Stimulated activated naive CD8-positive, alpha-beta T cell treated with anti-CD3 and anti-CD28 coated beads, Interleukin-15, amount 100 ng/mL, for 72 hours (primary cell): Measurements from ENCODE around the gene SLC41A3.

ENCODE experiments used
- ATAC-seq: fragments of 150-1000 bp; cut with Tn5 transposase; 2 replicates; pipeline ENCODE4 v1.10.0; 2021; ENCODE audit warnings: mild to moderate bottlenecking, moderate library complexity
- DNase-seq, 2 donors: peaks; one replicate each; pipeline ENCODE4 v3.0.0; 2021 to 2022
- H3K27ac Mint-ChIP-seq, 2 donors: one replicate each; pipeline ENCODE4 v1.8.0; 2022; ENCODE audit warnings: mild to moderate bottlenecking in 2 of 2, mixed read lengths in 2 of 2, moderate library complexity in 2 of 2
- H3K27me3 Mint-ChIP-seq: one replicate; pipeline ENCODE4 v1.8.0; 2022; ENCODE audit warnings: mixed read lengths
- H3K4me1 Mint-ChIP-seq: one replicate; pipeline ENCODE4 v1.8.0; 2022; ENCODE audit warnings: mild to moderate bottlenecking, mixed read lengths
- H3K4me3 Mint-ChIP-seq, 2 donors: one replicate each; pipeline ENCODE4 v1.8.0; 2022; ENCODE audit warnings: mild to moderate bottlenecking in 2 of 2, mixed read lengths in 2 of 2, moderate library complexity in 1 of 2
- H3K9me3 Mint-ChIP-seq, 2 donors: one replicate each; pipeline ENCODE4 v1.8.0; 2022; ENCODE audit warnings: mixed read lengths in 2 of 2

Gene SLC41A3

DNA sequence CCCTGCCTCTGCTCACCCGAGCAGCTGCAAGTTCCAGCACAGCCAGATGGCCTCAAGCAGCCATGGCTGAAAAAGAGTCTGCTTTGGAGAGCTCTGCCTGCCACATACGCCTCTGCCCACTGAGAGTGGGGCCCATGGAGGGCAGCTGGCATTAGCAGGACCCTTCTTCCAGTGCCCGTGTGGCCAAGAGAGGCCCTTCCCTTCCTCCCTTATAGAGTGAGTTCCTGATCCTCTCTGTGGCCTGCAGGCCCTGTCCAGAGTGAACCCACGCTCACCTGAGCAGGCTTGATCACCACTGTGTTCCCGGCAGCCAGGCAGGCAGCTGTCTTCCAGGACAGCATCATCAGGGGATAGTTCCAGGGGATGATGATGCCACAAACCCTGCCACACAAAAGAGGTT, 41.4 kb upstream of the SLC41A3 start:
- ATAC-seq, result no peak
- H3K4me1 Mint-ChIP-seq, result no peaks in the 10 kb centered on the region
- H3K9me3 Mint-ChIP-seq, result no peaks in the 10 kb centered on the region
- no peak overlapping the region for H3K27ac Mint-ChIP-seq
- H3K27me3 Mint-ChIP-seq, result peaks cover 7% of the 10 kb centered on the region
- no peak for DNase-seq
- H3K4me3 Mint-ChIP-seq, result no peak overlapping the region

DNA sequence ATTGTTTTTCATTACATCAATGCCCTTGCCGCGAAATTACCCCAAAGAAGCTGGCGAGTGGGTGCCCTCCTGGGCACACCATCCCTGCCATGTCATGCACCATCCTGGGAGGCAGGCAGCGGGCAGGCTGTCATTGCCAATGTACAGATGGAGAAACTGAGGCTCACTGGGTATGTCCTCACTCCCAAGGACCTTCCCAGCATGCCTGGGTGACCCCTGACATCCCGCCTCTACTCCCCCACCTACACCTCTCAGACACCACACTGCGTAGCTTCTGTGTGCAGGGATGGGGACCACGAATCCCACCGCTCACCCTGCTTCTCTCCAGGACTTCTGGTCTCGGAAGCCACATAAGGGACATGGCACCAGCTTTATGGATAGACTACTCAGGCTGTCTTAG, 41.0 kb upstream of the SLC41A3 start:
- Mint-ChIP-seq H3K4me1 (no peaks in the 10 kb centered on the region), H3K4me3 (no peak overlapping the region), H3K27ac (no peak overlapping the region), H3K27me3 (peaks cover 4% of the 10 kb centered on the region), H3K9me3 (no peaks in the 10 kb centered on the region)
- no peak for DNase-seq
- no peak for ATAC-seq

DNA sequence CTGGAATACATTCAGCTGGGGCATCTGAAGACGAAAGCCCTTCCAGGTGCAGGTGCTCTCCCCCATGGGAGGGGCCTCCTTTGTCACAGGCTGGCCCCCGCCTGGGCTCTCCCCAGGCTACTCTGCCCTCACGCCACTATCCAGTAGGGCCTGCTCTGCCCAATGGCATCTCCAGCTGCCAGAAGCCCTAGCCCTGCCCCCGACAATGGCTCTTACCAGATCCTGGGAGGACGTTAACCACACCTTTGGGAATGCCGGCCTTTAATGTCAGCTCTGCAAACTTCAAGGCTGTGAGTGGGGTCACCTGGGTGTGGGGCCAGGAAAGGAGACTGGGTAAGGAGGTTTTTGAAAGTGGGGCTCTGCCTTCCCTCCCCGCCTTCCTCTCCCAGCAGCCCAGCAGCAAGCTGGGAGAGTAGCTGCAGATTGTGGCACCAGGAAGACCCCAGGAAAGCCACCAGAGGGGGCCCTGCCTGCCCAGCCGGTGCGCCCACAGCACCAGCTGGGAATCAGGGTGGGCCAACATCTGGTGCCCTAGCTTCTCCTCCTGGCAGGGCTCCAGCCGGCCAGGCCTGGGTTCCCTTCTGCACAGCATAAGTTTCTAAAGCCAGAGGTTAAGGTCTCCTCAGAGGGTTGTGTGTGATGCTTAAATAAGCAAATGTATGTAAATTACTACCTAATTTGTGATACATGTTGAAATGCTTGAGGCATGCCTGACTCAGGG, 40.4 kb upstream of the SLC41A3 start:
- H3K27ac Mint-ChIP-seq, result no peak overlapping the region
- DNase-seq (no peak), ATAC-seq (no peak)
- no peaks in the 10 kb centered on the region for H3K4me1 Mint-ChIP-seq
- peaks cover 4% of the 10 kb centered on the region for H3K27me3 Mint-ChIP-seq
- H3K9me3 Mint-ChIP-seq, result no peaks in the 10 kb centered on the region
- H3K4me3 Mint-ChIP-seq, result no peak overlapping the region

DNA sequence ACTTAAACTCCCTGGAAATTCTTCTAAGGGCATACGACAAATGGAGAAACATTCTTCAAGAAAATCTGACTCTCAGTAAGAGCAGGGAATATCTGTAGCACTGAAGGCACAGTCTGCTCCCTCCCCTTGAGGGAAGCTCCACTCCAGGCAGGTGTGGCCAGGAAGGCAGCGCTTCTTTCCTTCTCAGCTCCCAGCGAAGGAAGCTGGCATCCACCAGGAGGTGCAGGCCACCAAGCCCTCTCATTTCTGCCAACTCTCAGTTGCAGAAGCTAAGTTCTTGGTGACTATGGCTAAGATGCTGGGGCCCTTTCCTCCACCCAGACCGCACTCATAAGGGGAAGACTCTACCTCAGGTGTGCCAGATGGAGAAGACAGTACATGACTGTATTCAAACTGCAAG, 37.7 kb upstream of the SLC41A3 start:
- H3K27ac Mint-ChIP-seq, result no peak overlapping the region
- no peaks in the 10 kb centered on the region for H3K9me3 Mint-ChIP-seq
- ATAC-seq, result no peak

DNA sequence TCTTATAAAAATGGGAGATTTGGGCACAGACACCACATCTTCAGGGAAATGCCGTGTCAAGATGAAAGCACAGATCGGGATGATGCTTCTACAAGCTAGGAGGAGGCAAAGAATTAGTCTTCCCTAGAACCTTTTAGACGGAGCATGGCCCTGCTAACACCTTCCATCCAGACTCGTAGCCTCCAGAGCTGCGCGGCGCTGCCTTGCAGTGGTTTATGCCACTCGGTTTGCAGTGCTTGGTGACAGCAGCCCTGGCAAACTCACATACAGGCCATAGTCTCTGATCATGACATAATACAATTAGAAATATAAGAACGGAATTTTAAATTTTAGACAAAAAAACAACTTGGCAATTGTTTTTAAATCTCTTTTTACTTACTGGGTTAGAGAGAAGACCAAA, 37.1 kb upstream of the SLC41A3 start:
- DNase-seq (peak in 1 of 2 donors; percentile 2), ATAC-seq (no peak)
- Mint-ChIP-seq H3K27ac (no peak overlapping the region), H3K4me1 (no peaks in the 10 kb centered on the region), H3K9me3 (no peaks in the 10 kb centered on the region), H3K27me3 (peaks cover 8% of the 10 kb centered on the region), H3K4me3 (no peak overlapping the region)

More for the DNA sequence above, 37.7 kb upstream of the SLC41A3 start:
- Mint-ChIP-seq H3K27me3 (peaks cover 8% of the 10 kb centered on the region), H3K4me1 (no peaks in the 10 kb centered on the region), H3K4me3 (no peak overlapping the region)
- DNase-seq, result peak in 1 of 2 donors; percentile 2

DNA sequence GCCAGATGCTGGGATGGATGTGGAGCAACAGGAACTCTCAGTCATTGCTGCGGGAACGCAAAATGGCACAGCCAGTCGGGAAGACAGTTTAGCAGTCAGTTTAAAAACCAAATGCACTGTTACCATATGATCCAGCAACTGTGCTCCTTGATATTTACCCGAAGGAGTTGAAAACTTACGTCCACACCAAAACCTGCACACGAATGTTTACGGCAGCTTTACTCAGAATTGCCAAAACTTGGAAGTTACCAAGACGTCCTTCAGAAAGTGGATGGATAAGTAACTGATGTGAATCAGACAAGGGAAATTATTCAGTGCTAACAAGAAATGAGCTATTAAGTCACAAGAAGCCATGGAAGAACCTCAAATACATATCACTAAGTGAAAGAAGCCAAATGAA, 36.1 kb upstream of the SLC41A3 start:
- ATAC-seq (no peak), DNase-seq (peak in 1 of 2 donors; percentile 3)
- H3K4me3 Mint-ChIP-seq, result no peak overlapping the region
- no peaks in the 10 kb centered on the region for H3K9me3 Mint-ChIP-seq
- no peaks in the 10 kb centered on the region for H3K4me1 Mint-ChIP-seq
- peaks cover 8% of the 10 kb centered on the region for H3K27me3 Mint-ChIP-seq
- no peak overlapping the region for H3K27ac Mint-ChIP-seq

DNA sequence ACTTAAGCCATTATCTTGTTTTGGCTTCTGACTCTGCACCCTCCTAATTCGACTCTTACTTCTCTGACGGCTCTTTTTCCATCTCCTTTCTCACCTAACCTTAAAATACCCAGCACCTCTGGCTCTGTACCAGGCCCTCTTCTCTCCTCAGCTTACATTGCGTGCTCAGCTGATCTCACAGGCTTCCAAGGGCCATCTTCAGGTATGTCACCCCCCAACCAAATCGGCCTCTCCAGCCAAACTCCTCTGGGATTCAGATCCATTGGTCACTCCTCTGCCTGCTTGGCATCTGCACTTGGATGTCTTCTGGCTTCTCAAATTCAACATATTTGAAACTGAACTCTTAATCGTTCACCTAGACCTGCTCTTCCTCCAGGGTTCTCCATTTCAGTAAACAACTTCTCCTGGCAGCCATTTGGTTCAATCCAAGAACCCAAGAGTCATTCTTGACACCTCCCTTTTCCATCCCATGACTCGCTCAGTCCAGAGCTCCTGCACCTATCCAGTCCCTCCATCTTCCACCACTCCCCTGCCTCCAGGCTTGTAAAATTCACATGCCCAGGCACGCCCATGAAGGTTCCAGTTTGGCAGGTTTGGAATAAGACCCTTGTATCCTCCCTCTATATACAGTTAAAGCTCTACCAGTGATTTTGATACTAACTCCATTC, 35.2 kb upstream of the SLC41A3 start:
- peak overlapping the region; percentile 3 to 80 for H3K27ac Mint-ChIP-seq
- DNase-seq (no peak), ATAC-seq (no peak)
- peaks cover 8% of the 10 kb centered on the region for H3K27me3 Mint-ChIP-seq
- no peaks in the 10 kb centered on the region for H3K9me3 Mint-ChIP-seq
- no peak overlapping the region for H3K4me3 Mint-ChIP-seq
- no peaks in the 10 kb centered on the region for H3K4me1 Mint-ChIP-seq

DNA sequence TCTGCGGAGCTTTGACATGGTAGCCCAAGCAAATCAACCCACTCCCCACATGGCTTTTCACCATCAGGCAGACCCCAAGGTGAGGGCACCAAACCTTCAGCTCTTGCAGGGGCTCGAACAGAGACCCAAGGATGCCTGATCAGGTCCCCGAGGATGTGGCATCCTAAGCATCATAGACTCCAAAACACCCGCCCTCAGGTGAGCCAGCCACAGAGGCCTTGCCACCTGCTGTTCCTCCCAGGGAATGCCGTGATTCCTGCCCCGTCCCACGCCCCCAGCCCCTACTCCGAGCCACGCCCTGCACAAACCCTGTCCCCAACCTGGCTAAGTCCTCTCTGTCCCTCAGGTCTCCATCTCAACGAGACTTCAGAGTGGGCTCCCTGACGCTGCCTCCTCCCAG, 34.7 kb upstream of the SLC41A3 start:
- Mint-ChIP-seq H3K4me1 (no peaks in the 10 kb centered on the region), H3K9me3 (no peaks in the 10 kb centered on the region), H3K4me3 (no peak overlapping the region), H3K27ac (no peak overlapping the region), H3K27me3 (peaks cover 8% of the 10 kb centered on the region)
- ATAC-seq, result no peak
- DNase-seq, result no peak

DNA sequence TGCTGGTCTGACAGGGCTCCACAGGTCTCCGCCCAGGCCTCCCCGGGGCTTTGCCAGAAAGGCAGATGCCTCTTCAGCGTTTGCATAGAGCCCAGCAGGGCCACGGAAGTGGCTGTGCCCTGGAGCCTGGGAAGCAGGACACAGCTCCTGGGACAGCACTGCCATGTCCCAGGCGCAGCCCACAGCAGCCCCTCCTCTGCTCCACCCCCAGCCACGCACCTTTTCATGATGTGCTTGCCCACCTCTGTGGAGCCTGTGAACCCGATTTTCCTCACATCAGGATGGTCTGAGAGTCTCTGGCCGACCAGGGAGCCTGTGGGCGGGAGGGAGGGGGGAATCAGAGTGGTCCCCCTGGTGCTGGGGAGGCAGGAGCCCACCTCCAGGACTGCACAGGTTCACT, 33.9 kb upstream of the SLC41A3 start:
- Mint-ChIP-seq H3K4me1 (no peaks in the 10 kb centered on the region), H3K9me3 (no peaks in the 10 kb centered on the region), H3K27ac (no peak overlapping the region), H3K4me3 (no peak overlapping the region), H3K27me3 (peaks cover 8% of the 10 kb centered on the region)
- no peak for ATAC-seq
- DNase-seq, result peak in 1 of 2 donors; percentile 2

DNA sequence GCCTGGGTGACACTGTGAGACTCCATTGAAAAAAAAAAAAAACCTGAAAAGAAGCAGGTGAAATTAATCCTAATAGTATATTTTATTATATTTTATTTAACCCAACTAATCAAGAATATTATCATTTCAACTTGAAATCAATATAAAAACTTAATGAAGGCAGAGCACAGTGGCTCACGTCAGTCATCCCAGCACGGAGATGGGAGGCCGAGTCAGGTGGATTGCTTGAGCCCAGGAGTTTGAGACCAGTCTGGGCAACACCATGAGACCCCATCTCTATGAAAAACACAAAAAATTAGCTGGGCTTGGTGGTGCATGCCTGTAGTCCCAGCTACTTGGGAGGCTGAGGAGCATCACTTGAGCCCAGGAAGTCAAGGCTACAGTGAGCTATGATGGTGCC, 33.3 kb upstream of the SLC41A3 start:
- Mint-ChIP-seq H3K27me3 (peaks cover 8% of the 10 kb centered on the region), H3K9me3 (no peaks in the 10 kb centered on the region), H3K27ac (no peak overlapping the region), H3K4me1 (no peaks in the 10 kb centered on the region), H3K4me3 (no peak overlapping the region)
- ATAC-seq, result no peak
- DNase-seq, result no peak

DNA sequence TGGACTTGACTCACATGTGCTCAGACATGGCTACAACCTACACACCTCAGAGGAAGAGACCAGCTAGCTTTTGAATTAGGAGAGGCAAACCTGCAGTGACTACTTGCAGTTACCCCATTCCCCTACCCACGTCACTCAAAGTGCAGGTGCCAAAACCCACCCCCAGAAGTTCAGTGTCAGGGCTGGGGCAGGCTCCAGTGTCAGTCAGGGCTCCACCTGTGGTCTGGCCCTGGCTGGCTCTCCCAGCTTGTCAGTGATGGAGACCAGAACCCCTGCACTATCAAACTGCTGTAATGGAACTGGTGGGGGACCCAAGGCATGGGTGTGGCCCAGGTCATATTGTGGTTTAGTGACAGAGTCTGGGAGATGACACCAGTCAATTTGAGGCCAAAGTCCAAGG, 32.6 kb upstream of the SLC41A3 start:
- ATAC-seq, result no peak
- Mint-ChIP-seq H3K4me1 (no peaks in the 10 kb centered on the region), H3K27ac (no peak overlapping the region), H3K4me3 (no peak overlapping the region), H3K27me3 (peaks cover 8% of the 10 kb centered on the region), H3K9me3 (no peaks in the 10 kb centered on the region)
- no peak for DNase-seq

DNA sequence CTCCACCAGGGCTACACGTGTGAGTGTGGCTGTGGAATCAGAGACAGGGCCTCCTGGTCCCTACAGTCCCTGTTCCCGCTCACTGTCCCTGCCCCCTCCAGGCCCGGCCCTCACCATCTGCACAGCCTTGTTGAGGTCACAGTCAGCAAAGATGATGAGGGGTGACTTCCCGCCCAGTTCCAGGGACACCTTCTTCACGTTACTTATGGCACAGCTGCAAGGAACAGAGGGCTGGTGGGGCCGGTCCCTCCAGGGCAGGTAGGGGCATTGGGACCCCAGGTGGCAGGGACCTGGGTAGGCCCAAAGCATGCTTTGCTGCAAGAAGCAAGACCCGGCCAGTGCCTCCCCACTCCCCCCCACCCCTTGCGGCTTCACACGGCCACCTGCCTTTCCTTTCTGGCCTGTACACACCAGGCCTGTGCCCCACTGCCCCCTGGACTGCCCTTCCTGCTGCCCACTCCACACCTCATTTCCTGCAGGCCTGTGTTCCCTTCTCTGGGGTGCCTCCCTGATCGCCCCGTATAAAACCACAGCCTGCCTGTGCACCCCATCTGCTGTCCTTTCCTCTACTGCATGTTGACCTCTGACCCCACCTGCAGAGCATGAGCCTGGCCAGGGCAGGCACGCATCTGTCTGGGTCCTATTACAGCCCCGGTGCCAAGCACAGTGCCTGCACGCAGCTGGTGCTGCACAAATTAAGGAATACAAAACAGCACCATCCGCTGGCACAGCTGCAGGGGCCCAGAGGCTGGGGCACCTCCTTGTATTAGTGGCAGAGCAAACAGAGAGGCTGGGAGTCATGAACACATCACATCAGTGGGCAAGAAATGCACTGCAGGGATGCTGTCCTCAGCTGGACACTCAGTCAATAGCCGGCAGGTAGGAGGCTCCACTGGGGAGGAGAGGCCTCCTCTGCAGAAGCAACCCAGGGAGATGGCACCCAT, 30.8 kb upstream of the SLC41A3 start:
- Mint-ChIP-seq H3K4me3 (no peak overlapping the region), H3K9me3 (no peaks in the 10 kb centered on the region), H3K27me3 (peaks cover 8% of the 10 kb centered on the region), H3K27ac (peak overlapping the region; percentile 50 to 68), H3K4me1 (no peaks in the 10 kb centered on the region)
- ATAC-seq, result no peak
- DNase-seq, result no peak

DNA sequence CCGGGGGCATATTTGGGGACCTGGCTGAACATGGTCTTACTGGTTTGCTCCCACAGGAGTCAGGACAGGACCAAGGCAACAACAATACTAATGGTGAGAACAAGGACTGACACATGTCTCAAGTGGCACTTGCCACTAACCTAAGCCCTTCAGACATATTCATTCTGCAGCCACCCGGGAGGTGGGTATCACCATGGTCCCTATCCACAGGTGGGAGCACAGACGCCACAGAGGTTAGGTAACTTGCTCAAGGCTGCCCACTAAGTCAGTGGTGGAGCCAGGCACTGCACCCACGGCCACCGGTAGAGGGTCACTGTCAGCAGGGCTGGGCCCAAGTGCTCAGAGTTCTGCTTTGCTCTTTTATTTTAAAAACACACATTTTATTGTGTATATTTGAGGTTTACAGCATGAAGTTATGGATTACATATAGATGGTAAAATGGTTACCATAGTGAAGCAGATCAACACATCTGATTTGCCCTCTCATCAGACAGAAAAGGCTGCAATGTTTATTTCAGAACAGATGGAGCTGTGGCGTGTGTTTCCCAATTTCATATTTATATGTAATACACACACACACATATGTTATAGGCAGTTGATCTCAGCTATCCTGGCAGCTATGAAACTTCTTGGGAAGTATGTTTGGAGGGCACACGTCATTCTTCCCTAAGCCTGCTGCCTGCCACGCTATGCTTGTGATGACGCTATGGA, 30.0 kb upstream of the SLC41A3 start:
- no peaks in the 10 kb centered on the region for H3K27me3 Mint-ChIP-seq
- no peak overlapping the region for H3K4me3 Mint-ChIP-seq
- H3K9me3 Mint-ChIP-seq, result no peaks in the 10 kb centered on the region
- DNase-seq (no peak), ATAC-seq (peak; percentile 55)
- no peak overlapping the region for H3K27ac Mint-ChIP-seq
- H3K4me1 Mint-ChIP-seq, result no peaks in the 10 kb centered on the region

DNA sequence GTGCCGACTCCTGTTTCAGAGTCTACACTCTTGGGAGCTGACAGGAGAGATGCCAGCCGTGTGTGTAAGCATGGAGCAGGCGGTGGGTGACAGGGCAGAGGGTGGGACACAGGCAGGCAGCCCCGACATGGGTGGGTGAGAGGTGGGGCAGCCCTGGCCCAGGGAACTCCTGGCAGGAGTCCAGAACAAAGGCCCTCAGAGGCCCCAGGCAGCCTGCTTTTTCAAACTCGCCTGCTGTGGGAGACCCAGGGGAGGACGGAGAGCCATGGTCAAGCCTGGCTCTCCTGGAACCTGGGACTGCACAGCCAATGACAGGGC, 29.3 kb upstream of the SLC41A3 start:
- H3K27ac Mint-ChIP-seq, result peak overlapping the region in 1 of 2 donors; percentile 59
- no peaks in the 10 kb centered on the region for H3K4me1 Mint-ChIP-seq
- ATAC-seq, result peak; percentile 21
- no peaks in the 10 kb centered on the region for H3K9me3 Mint-ChIP-seq
- H3K4me3 Mint-ChIP-seq, result no peak overlapping the region
- DNase-seq, result no peak
- no peaks in the 10 kb centered on the region for H3K27me3 Mint-ChIP-seq

DNA sequence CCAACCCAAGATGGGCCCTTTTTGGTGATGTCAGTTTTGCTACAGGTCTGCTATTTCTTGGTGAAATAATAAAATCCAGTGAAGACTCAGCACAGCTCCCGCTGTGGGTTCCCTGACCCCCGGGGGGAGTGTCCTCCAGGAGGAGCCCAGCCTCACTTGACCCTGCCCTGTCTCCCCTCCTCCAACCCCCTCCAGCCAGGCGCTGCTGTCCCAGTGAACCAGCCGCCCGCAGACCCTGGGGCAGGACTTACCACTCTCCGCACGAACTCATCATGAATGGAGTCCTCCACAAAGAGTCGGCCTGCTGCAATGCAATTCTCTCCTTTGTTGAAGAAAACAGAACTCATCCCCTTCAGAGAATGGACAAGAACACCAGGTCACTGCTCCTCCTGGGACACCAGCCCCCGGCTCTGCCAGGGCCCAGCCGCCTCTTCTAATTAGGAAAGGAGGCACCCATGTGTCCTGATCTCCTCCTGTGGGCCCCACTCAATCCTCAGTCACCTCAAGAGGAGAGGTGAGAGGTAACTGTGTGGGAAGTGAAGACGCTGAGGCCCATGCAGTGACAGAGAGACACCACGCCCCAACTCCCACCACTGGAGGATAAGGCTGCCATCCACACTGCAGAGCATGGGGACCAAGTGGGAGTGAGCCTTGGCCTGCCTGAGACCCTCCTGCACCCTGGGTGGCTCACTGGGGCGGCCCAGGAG, 28.8 kb upstream of the SLC41A3 start:
- no peaks in the 10 kb centered on the region for H3K27me3 Mint-ChIP-seq
- H3K4me3 Mint-ChIP-seq, result no peak overlapping the region
- no peaks in the 10 kb centered on the region for H3K9me3 Mint-ChIP-seq
- peak overlapping the region in 1 of 2 donors; percentile 69 for H3K27ac Mint-ChIP-seq
- no peaks in the 10 kb centered on the region for H3K4me1 Mint-ChIP-seq
- ATAC-seq (no peak), DNase-seq (no peak)
